ENCODE measurements around the gene ARMC5.

Gene ARMC5

DNA sequence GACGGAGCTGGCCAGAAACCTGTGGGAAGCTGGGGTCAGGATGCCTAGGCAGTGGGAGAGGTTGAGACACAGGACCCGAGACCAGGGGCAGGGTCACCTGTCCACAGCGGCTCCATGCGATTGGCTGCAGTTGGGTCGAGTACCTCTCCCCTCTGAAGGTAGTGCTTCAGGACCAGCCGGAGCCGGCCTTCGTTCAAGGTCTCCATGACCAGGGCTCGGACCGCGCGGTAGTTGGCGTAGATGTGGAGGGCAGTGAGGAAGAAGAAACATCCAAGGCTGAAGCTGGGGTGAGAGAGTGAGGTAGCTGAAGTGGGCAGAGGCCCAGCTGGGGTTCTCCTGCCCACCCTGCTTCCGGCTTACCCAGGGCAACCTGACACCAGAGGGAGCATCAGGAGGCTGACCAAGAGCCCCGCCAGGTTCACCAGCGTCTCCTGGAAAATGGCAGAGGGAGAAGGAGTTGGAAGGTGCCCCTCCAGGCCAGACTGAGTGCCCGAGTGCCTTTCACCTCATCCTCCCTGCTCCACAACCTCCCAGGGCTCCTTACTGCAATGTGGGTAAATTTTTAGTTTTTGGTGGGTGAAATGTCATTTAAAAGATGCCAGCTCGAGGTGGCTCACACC, 34.3 kb downstream of the ARMC5 start:
- TF ChIP-seq, protein P1, sequence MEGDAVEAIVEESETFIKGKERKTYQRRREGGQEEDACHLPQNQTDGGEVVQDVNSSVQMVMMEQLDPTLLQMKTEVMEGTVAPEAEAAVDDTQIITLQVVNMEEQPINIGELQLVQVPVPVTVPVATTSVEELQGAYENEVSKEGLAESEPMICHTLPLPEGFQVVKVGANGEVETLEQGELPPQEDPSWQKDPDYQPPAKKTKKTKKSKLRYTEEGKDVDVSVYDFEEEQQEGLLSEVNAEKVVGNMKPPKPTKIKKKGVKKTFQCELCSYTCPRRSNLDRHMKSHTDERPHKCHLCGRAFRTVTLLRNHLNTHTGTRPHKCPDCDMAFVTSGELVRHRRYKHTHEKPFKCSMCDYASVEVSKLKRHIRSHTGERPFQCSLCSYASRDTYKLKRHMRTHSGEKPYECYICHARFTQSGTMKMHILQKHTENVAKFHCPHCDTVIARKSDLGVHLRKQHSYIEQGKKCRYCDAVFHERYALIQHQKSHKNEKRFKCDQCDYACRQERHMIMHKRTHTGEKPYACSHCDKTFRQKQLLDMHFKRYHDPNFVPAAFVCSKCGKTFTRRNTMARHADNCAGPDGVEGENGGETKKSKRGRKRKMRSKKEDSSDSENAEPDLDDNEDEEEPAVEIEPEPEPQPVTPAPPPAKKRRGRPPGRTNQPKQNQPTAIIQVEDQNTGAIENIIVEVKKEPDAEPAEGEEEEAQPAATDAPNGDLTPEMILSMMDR (IDR thresholded peaks at IDR 0.05; ENCODE audit: insufficient read depth, low read depth, low read length, missing control alignments), result no peak
- DNase-seq (ENCODE audit: low read depth), result no peak
- no peak overlapping the region for H3K4me3 ChIP-seq (ENCODE audit: low read depth, low read length)

DNA sequence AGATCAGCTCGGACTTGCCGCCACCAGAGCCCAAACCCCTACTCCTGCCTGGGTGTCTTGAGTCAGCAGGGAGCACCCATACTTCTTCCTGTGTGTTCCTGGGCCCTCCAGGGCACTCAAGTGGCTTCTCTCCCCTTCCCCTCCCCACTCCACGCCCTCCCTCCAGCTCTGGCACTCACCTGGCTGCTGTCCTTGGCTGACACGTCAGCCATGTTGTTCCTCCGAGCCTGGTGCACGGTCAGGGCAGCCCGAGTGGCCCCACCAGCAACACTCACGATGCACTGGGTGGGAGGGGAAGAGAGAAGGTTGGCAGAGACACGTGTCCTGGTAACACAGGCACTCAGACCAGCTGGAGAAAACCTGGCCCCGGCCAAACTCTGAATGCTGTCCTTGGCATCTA, 37.4 kb downstream of the ARMC5 start:
- no peak for DNase-seq (ENCODE audit: low read depth)
- no peak overlapping the region for H3K4me3 ChIP-seq (ENCODE audit: low read depth, low read length)
- TF ChIP-seq, protein P1 (IDR thresholded peaks at IDR 0.05; ENCODE audit: insufficient read depth, low read depth, low read length, missing control alignments), result no peak

DNA sequence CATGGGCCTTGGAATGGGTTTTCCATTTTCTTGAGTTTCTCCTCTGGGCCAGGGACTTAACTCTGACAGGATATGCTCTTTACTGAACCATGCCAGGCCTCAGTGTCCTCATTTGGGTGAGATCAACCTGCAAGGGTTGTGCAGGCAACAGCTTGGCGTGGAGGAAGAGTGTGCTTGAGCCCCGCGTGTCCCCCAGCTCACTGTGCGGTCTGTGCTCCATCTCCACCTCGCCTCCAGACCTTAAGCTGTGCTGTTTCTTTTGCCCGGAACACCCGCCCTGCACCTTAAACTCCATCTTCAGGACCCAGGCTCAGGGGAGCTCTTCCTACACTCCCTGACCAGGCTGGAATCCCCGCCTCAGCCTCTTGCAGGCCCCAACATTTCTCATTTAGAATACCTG, 39.2 kb downstream of the ARMC5 start:
- no peak overlapping the region for H3K4me3 ChIP-seq (ENCODE audit: low read depth, low read length)
- no peak for DNase-seq (ENCODE audit: low read depth)
- TF ChIP-seq, protein P1 (IDR thresholded peaks at IDR 0.05; ENCODE audit: insufficient read depth, low read depth, low read length, missing control alignments), result no peak

DNA sequence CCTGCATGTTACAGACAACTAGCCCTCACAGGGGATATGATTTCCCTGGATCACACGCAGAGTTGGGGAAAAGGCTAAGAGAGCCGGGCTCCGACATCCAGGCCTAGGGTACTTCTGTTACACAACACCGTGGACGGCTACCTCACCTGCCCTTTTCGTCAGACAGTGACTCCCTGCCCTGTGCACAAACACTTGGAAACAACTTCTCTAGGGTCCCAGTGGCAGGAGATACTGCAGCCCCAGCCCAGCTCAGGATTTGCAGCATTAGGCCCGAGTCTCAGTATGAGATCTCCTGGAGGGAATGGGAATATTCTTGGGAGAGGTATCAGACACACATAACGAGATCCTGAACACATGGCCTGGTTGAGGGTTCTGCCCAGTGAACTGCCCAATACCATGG, 40.6 kb downstream of the ARMC5 start:
- no peak for DNase-seq (ENCODE audit: low read depth)
- no peak overlapping the region for H3K4me3 ChIP-seq (ENCODE audit: low read depth, low read length)
- TF ChIP-seq, protein P1 (IDR thresholded peaks at IDR 0.05; ENCODE audit: insufficient read depth, low read depth, low read length, missing control alignments), result no peak

DNA sequence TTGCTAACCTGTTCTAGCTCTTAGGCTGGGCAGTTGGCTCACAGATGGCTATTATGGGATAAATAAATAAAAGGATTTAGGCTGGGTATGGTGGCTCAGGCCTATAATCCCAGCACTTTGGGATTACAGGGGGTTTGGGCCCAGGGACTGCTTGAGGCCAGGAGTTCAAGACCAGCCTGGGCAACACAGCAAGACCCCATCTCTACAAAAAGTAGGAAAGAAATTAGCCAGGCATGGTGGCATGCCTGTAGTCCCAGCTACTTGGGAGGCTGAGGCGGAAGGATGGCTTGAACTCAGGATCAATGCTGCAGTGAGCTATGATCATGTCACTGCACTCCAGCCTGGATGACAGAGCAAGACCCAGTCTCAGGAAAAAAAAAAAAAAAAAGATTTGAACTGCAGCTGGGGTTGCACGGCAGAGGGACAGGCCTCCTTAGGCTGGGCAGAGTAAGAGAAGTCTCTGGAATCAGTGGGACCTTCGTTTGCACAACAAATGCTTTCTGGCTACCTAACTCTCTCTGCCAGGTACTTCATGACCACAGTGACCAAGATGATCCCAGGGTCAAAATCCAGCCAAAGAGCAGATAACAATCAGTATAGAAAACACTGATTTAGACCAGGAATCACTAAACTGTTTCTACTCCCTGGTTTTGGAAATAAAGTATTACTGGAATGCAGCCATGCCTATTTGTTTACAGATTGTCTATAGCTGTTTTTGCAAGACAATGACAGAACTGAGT, 42.1 kb downstream of the ARMC5 start:
- DNase-seq (ENCODE audit: low read depth), result no peak
- no peak overlapping the region for H3K4me3 ChIP-seq (ENCODE audit: low read depth, low read length)
- TF ChIP-seq, protein P1 (IDR thresholded peaks at IDR 0.05; ENCODE audit: insufficient read depth, low read depth, low read length, missing control alignments), result no peak

DNA sequence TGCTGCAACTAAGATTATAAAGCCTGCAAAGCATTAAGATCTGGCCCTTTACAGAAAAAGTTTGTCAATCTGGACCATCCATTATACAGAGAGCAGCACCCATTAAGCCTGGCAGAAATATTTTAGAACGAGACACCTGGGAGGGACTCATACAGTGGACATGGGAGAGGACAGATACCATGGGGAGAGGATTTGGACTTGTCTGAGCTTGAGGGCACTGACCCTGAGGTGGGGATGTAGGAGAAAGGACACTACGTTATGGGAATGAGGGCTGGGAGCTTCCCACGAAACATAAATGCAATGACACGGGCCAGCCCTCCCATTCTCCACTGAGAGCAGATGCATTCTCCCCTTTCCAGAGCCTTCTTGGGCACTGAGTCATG, 42.7 kb downstream of the ARMC5 start:
- no peak for DNase-seq (ENCODE audit: low read depth)
- no peak overlapping the region for H3K4me3 ChIP-seq (ENCODE audit: low read depth, low read length)
- TF ChIP-seq, protein P1 (IDR thresholded peaks at IDR 0.05; ENCODE audit: insufficient read depth, low read depth, low read length, missing control alignments), result no peak

Measured in GM12865 (cell line).